ENCODE results near the gene CORIN.

CORIN gene

DNA sequence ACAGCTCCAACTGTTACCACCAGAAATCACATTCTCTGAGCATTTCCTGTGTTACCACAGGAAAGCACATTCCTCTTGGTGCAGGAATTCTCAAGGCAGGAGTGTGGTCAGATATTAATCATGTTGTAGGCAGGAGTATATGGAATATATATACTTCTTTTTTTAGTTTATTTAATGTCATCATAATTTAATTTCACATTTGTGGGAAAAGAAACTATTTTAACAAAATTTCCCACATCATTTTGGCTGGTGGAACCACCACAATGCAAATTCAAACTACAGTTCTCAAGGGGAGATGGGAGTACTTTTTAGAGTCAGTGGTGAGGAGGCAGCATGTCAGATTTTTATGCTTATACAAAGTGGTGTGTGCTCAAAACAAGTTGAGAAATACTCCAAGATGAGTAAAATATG is 213.8 kb downstream of the CORIN start:
- Histone ChIP-seq H3K27ac (ENCODE audit: low read depth, low read length) (no peak overlapping the region), H3K27me3 (ENCODE audit: control insufficient read depth, low read length) (no peaks in the 10 kb centered on the region), H4K20me1 (ENCODE audit: control insufficient read depth, insufficient read depth, low read depth, low read length) (no peaks in the 10 kb centered on the region), H3K79me2 (ENCODE audit: control insufficient read depth, low read length) (no peaks in the 10 kb centered on the region), H3F3A (ENCODE audit: control insufficient read depth, insufficient read depth) (no peaks in the 10 kb centered on the region), H3K9me3 (ENCODE audit: control insufficient read depth, insufficient read depth, low read length) (no peaks in the 10 kb centered on the region), H3K4me2 (ENCODE audit: low read length) (no peak overlapping the region), H3K4me3 (ENCODE audit: low read length) (no peak overlapping the region), H3K4me1 (ENCODE audit: control insufficient read depth, low read length) (peaks cover 13% of the 10 kb centered on the region), H3K36me3 (ENCODE audit: control insufficient read depth, low read length) (no peaks in the 10 kb centered on the region), H3K9me2 (replicated peaks; ENCODE audit: control insufficient read depth, low read length) (no peaks in the 10 kb centered on the region)
- TF ChIP-seq, protein P1, sequence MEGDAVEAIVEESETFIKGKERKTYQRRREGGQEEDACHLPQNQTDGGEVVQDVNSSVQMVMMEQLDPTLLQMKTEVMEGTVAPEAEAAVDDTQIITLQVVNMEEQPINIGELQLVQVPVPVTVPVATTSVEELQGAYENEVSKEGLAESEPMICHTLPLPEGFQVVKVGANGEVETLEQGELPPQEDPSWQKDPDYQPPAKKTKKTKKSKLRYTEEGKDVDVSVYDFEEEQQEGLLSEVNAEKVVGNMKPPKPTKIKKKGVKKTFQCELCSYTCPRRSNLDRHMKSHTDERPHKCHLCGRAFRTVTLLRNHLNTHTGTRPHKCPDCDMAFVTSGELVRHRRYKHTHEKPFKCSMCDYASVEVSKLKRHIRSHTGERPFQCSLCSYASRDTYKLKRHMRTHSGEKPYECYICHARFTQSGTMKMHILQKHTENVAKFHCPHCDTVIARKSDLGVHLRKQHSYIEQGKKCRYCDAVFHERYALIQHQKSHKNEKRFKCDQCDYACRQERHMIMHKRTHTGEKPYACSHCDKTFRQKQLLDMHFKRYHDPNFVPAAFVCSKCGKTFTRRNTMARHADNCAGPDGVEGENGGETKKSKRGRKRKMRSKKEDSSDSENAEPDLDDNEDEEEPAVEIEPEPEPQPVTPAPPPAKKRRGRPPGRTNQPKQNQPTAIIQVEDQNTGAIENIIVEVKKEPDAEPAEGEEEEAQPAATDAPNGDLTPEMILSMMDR (IDR thresholded peaks at IDR 0.05; ENCODE audit: low read depth, low read length, poor library complexity, severe bottlenecking): no peak
- no peak for TF ChIP-seq EZH2phosphoT487 (IDR thresholded peaks at IDR 0.05; ENCODE audit: borderline replicate concordance, low read length)

GRCh38 chr4:47621181-47621580 is 216.7 kb downstream of the CORIN start:
- Histone ChIP-seq H3K79me2 (ENCODE audit: control insufficient read depth, low read length) (no peaks in the 10 kb centered on the region), H3K27ac (ENCODE audit: low read depth, low read length) (no peak overlapping the region), H3K4me3 (ENCODE audit: low read length) (no peak overlapping the region), H3K9me2 (replicated peaks; ENCODE audit: control insufficient read depth, low read length) (no peaks in the 10 kb centered on the region), H3K9me3 (ENCODE audit: control insufficient read depth, insufficient read depth, low read length) (no peaks in the 10 kb centered on the region), H4K20me1 (ENCODE audit: control insufficient read depth, insufficient read depth, low read depth, low read length) (no peaks in the 10 kb centered on the region), H3K4me1 (ENCODE audit: control insufficient read depth, low read length) (peaks cover 11% of the 10 kb centered on the region), H3K27me3 (ENCODE audit: control insufficient read depth, low read length) (no peaks in the 10 kb centered on the region), H3K36me3 (ENCODE audit: control insufficient read depth, low read length) (no peaks in the 10 kb centered on the region), H3F3A (ENCODE audit: control insufficient read depth, insufficient read depth) (no peaks in the 10 kb centered on the region), H3K4me2 (ENCODE audit: low read length) (no peak overlapping the region)
- TF ChIP-seq EZH2phosphoT487 (IDR thresholded peaks at IDR 0.05; ENCODE audit: borderline replicate concordance, low read length): no peak
- TF ChIP-seq, protein P1 (IDR thresholded peaks at IDR 0.05; ENCODE audit: low read depth, low read length, poor library complexity, severe bottlenecking): no peak

DNA sequence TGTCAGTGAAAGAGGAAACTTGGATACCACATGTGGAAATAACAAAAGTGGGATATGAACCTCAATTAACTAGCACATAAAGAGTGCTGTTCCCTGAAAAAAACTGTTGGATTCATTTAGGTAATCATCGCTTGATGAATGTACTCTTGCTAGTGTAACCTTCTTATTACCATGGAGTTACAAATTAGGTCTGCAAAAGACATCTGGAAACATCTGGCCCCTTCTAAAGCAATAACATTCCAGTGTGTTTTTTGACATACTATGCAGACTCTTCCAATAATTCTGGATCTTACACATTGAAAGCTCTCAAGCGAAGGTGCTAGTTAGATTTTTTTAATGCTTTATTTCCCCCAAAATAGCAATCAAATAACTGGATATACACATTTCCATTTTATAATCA is 218.2 kb downstream of the CORIN start:
- Histone ChIP-seq H3K4me2 (ENCODE audit: low read length) (no peak overlapping the region), H3K27ac (ENCODE audit: low read depth, low read length) (no peak overlapping the region), H3K79me2 (ENCODE audit: control insufficient read depth, low read length) (no peaks in the 10 kb centered on the region), H3K9me3 (ENCODE audit: control insufficient read depth, insufficient read depth, low read length) (no peaks in the 10 kb centered on the region), H4K20me1 (ENCODE audit: control insufficient read depth, insufficient read depth, low read depth, low read length) (no peaks in the 10 kb centered on the region), H3K27me3 (ENCODE audit: control insufficient read depth, low read length) (no peaks in the 10 kb centered on the region), H3K36me3 (ENCODE audit: control insufficient read depth, low read length) (no peaks in the 10 kb centered on the region), H3K9me2 (replicated peaks; ENCODE audit: control insufficient read depth, low read length) (no peaks in the 10 kb centered on the region), H3K4me3 (ENCODE audit: low read length) (no peak overlapping the region), H3F3A (ENCODE audit: control insufficient read depth, insufficient read depth) (no peaks in the 10 kb centered on the region), H3K4me1 (ENCODE audit: control insufficient read depth, low read length) (no peaks in the 10 kb centered on the region)
- TF ChIP-seq, protein P1 (IDR thresholded peaks at IDR 0.05; ENCODE audit: low read depth, low read length, poor library complexity, severe bottlenecking): no peak
- no peak for TF ChIP-seq EZH2phosphoT487 (IDR thresholded peaks at IDR 0.05; ENCODE audit: borderline replicate concordance, low read length)

DNA sequence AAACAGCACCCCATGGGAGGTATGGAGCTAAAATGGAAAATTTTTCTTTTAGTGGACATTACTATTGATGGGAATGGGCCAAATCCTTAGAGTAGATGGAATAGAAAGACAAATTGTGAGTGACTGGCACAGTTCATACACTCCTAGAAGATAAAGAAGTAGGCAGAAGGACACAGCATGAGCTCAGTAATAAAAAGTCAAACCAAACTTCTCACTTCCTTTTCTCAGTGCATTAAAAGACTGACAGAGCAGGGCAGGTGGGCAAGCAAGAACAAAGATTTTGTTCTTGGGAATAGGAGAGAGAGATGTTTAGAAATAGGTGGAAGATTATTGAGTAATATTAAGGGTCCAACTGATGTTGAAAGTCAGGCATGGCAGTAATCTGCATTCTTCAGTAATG is 220.3 kb downstream of the CORIN start:
- no peak overlapping the region for H3K4me2 ChIP-seq (ENCODE audit: low read length)
- H3K9me3 ChIP-seq (ENCODE audit: control insufficient read depth, insufficient read depth, low read length): no peaks in the 10 kb centered on the region
- no peaks in the 10 kb centered on the region for H3K4me1 ChIP-seq (ENCODE audit: control insufficient read depth, low read length)
- no peaks in the 10 kb centered on the region for H3K27me3 ChIP-seq (ENCODE audit: control insufficient read depth, low read length)
- no peaks in the 10 kb centered on the region for H3K79me2 ChIP-seq (ENCODE audit: control insufficient read depth, low read length)
- H3K4me3 ChIP-seq (ENCODE audit: low read length): no peak overlapping the region
- H3K36me3 ChIP-seq (ENCODE audit: control insufficient read depth, low read length): no peaks in the 10 kb centered on the region
- H3K9me2 ChIP-seq (replicated peaks; ENCODE audit: control insufficient read depth, low read length): no peaks in the 10 kb centered on the region
- no peak overlapping the region for H3K27ac ChIP-seq (ENCODE audit: low read depth, low read length)
- TF ChIP-seq EZH2phosphoT487 (IDR thresholded peaks at IDR 0.05; ENCODE audit: borderline replicate concordance, low read length): no peak
- TF ChIP-seq, protein P1 (IDR thresholded peaks at IDR 0.05; ENCODE audit: low read depth, low read length, poor library complexity, severe bottlenecking): no peak
- no peaks in the 10 kb centered on the region for H4K20me1 ChIP-seq (ENCODE audit: control insufficient read depth, insufficient read depth, low read depth, low read length)
- no peaks in the 10 kb centered on the region for H3F3A ChIP-seq (ENCODE audit: control insufficient read depth, insufficient read depth)
